HCT116 (cell line): Measurements from ENCODE around the gene MYADM. TPM values are rescaled to one million over a fixed set of nuclear protein-coding genes. Genes with fewer than 3 reads are reported as not detected.

Source experiments
- ATAC-seq: fragments of 200-7000 bp; cut with Tn5 transposase; 2 replicates; pipeline ENCODE4 v1.9.1; 2020; ENCODE audit warnings: mild to moderate bottlenecking, moderate library complexity
- BruUV-seq: library from RNA; stranded (reverse); fragments of 400-500 nt; replicated peaks from 2 replicates; lab custom pipeline; 2021; lab: Mats Ljungman, UMichigan
- CTCF ChIA-PET: fragments of 300-600 bp; sonication (Branson Sonifier 250); formaldehyde crosslinking; loops from one replicate; lab custom pipeline; 2021; ENCODE audit warnings: antibody characterized with exemption; lab: Charles Lee
- POLR2A ChIA-PET: fragments of 300-600, 350-600 bp; sonication (Branson Sonifier 250); formaldehyde crosslinking; loops from one replicate; lab custom pipeline; 2021; ENCODE audit warnings: antibody characterized with exemption; lab: Charles Lee
- RAD21 ChIA-PET, 2 experiments: fragments of 300-600 bp; sonication (Branson Sonifier 250); formaldehyde crosslinking; loops; one replicate each; lab custom pipeline; 2023; ENCODE audit warnings: low total read pairs in 2 of 2; ENCODE audit not compliant: uncharacterized antibody in 2 of 2, unreplicated experiment in 2 of 2, low non-redundant PET in 1 of 2; lab: Charles Lee
- DNase-seq: peaks from one replicate; pipeline ENCODE4 v3.0.0-alpha.2; 2010; ENCODE audit warnings: low read depth, low spot score
- H2AFZ ChIP-seq: fragments of 200-600 bp; shearing (Covaris generic), sonication (generic); 2 replicates; pipeline ENCODE4 v1.6.1; 2017; ENCODE audit warnings: low read depth, mixed run types, mixed read lengths, antibody characterized with exemption, low read length; ENCODE audit not compliant: poor library complexity, severe bottlenecking
- H3K27ac ChIP-seq: 2 replicates; pipeline ENCODE4 v1.5.1; 2012; ENCODE audit warnings: low read depth, low read length
- H3K27me3 ChIP-seq: fragments of 200-600 bp; sonication (generic); 2 replicates; pipeline ENCODE4 v1.6.1; 2016; ENCODE audit warnings: mixed run types, low read length, mixed read lengths; ENCODE audit not compliant: insufficient read depth
- H3K36me3 ChIP-seq, 2 experiments: fragments of 200-500 bp in 1 of 2; fragments of 200-600 bp in 1 of 2; sonication (Bioruptor generic) in 1 of 2; sonication (generic) in 1 of 2; 2 replicates each; pipeline versions ENCODE4 v1.5.1 to v1.6.1; 2014 to 2016; ENCODE audit warnings: low read length in 2 of 2, inconsistent platforms in 1 of 2, mixed read lengths in 1 of 2, mixed run types in 1 of 2; ENCODE audit not compliant: insufficient read depth in 2 of 2, control insufficient read depth in 1 of 2
- H3K4me1 ChIP-seq, 2 experiments: fragments of 200-600 bp in 1 of 2; sonication (generic) in 1 of 2; 2 replicates each; pipeline versions ENCODE4 v1.5.1 to v1.6.1; 2012 to 2017; ENCODE audit warnings: low read length in 2 of 2, inconsistent platforms in 1 of 2, mild to moderate bottlenecking in 1 of 2, mixed read lengths in 1 of 2, mixed run types in 1 of 2, moderate library complexity in 1 of 2; ENCODE audit not compliant: insufficient read depth in 2 of 2, control insufficient read depth in 1 of 2
- H3K4me2 ChIP-seq: fragments of 200-600 bp; sonication (generic); 2 replicates; pipeline ENCODE4 v1.6.1; 2017; ENCODE audit warnings: mixed run types, low read length, mixed read lengths
- H3K4me3 ChIP-seq, 2 experiments: fragments of 200-600 bp in 1 of 2; sonication (generic) in 1 of 2; replicated peaks in 1 of 2; 2 replicates each; pipeline ENCODE4 v1.5.1; 2011 to 2016; ENCODE audit warnings: low read length in 2 of 2, control low read depth in 1 of 2, low read depth in 1 of 2, mild to moderate bottlenecking in 1 of 2, mixed read lengths in 1 of 2, mixed run types in 1 of 2
- H3K79me2 ChIP-seq: fragments of 200-600 bp; sonication (generic); 2 replicates; pipeline ENCODE4 v1.6.1; 2017; ENCODE audit warnings: mild to moderate bottlenecking, mixed run types, low read length, moderate library complexity, mixed read lengths; ENCODE audit not compliant: insufficient read depth
- H3K9ac ChIP-seq: fragments of 200-600 bp; sonication (generic); 2 replicates; pipeline ENCODE4 v1.6.1; 2016; ENCODE audit warnings: low read length, mixed read lengths
- H3K9me2 ChIP-seq: fragments of 200-600 bp; sonication (generic), shearing (Covaris generic); 2 replicates; pipeline ENCODE4 v1.6.1; 2017; ENCODE audit warnings: mixed run types, mild to moderate bottlenecking, moderate library complexity; ENCODE audit not compliant: insufficient read depth
- H3K9me3 ChIP-seq, 2 experiments: fragments of 200-500 bp in 1 of 2; fragments of 200-600 bp in 1 of 2; sonication (Bioruptor generic) in 1 of 2; sonication (generic) in 1 of 2; 2 replicates each; pipeline ENCODE4 v1.6.1; 2014 to 2017; ENCODE audit warnings: low read length in 2 of 2, mixed read lengths in 2 of 2, inconsistent platforms in 1 of 2, low read depth in 1 of 2, mild to moderate bottlenecking in 1 of 2, mixed run types in 1 of 2, moderate library complexity in 1 of 2; ENCODE audit not compliant: control insufficient read depth in 1 of 2, insufficient read depth in 1 of 2
- H4K20me1 ChIP-seq: fragments of 200-600 bp; sonication (generic), shearing (Covaris generic); 2 replicates; pipeline ENCODE4 v1.6.1; 2017; ENCODE audit warnings: mixed run types, mild to moderate bottlenecking, moderate library complexity; ENCODE audit not compliant: insufficient read depth
- CTCF ChIP-seq, 3 experiments: fragments of 200-600 bp in 1 of 3; sonication (generic) in 1 of 3; IDR thresholded peaks in 2 of 3; conservative IDR thresholded peaks in 1 of 3; 2 replicates each; pipeline ENCODE4 v1.5.1; 2012 to 2017; ENCODE audit warnings: low read depth in 2 of 3, low read length in 2 of 3, antibody characterized with exemption in 1 of 3, borderline replicate concordance in 1 of 3, control low read depth in 1 of 3, mild to moderate bottlenecking in 1 of 3, mixed read lengths in 1 of 3, mixed run types in 1 of 3, moderate library complexity in 1 of 3; ENCODE audit not compliant: insufficient read depth in 1 of 3
- ELF1 ChIP-seq: IDR thresholded peaks from 2 replicates; pipeline ENCODE4 v1.6.1; 2012; ENCODE audit warnings: low read depth, borderline replicate concordance
- FOSL1 ChIP-seq: IDR thresholded peaks from 2 replicates; pipeline ENCODE4 v1.6.1; 2012; ENCODE audit warnings: low read depth
- MAX ChIP-seq: IDR thresholded peaks from 2 replicates; pipeline ENCODE4 v1.6.1; 2012
- RAD21 ChIP-seq: IDR thresholded peaks from 2 replicates; pipeline ENCODE4 v1.6.1; 2012; ENCODE audit warnings: low read depth, mild to moderate bottlenecking
- SIN3A ChIP-seq: IDR thresholded peaks from 2 replicates; pipeline ENCODE4 v1.6.1; 2012; ENCODE audit warnings: low read depth
- SP1 ChIP-seq: IDR thresholded peaks from 2 replicates; pipeline ENCODE4 v1.6.1; 2012; ENCODE audit warnings: low read depth
- TCF7L2 ChIP-seq: IDR thresholded peaks from 2 replicates; pipeline ENCODE4 v1.7.0; 2011; ENCODE audit warnings: borderline replicate concordance, inconsistent platforms; ENCODE audit not compliant: insufficient read depth, insufficient read length; ENCODE audit errors: extremely low read depth
- ZBTB33 ChIP-seq: IDR thresholded peaks from 2 replicates; pipeline ENCODE4 v1.6.1; 2011; ENCODE audit warnings: mild to moderate bottlenecking, low read length, moderate library complexity; ENCODE audit not compliant: insufficient replicate concordance; ENCODE audit errors: extremely low read depth
- intact Hi-C: fragments of 100-400 bp; cut with micrococcal nuclease; formaldehyde crosslinking; loops from 2 replicates; pipeline ENCODE4 v1.10.0; 2022
- total RNA-seq: library from RNA; stranded (reverse); gene quantifications from one replicate; pipeline ENCODE4 v1.2.1, GENCODE V29; 2021; ENCODE audit not compliant: unreplicated experiment

Gene MYADM
- total RNA-seq, 1 experiment from 2014 or later: 79.6 TPM

- Histone ChIP-seq H3K4me1 (peaks cover 0 to 12% of the 10 kb centered on the region in 2 experiments; a peak in 2 of 4 replicates), H3K4me2 (peak overlapping the region; percentile 36), H3K4me3 (no peak overlapping the region), H3K9me3 (no peaks in the 10 kb centered on the region), H4K20me1 (no peaks in the 10 kb centered on the region), H2AFZ (peak overlapping the region; percentile 74), H3K9me2 (no peaks in the 10 kb centered on the region), H3K36me3 (no peaks in the 10 kb centered on the region), H3K9ac (no peak overlapping the region), H3K27me3 (peaks cover 14% of the 10 kb centered on the region; the same call in 1 of the 2 replicates), H3K27ac (no peak overlapping the region), H3K79me2 (no peaks in the 10 kb centered on the region)
- intact Hi-C loops: loop anchor here (5.0 kb wide), 1 partner anchor 116 kb away; no protein-coding TSS in a partner anchor
- ChIA-PET CTCF (no interaction called here), POLR2A (no interaction called here), RAD21 (no interaction called here)
- peak; percentile 75 for TF ChIP-seq RAD21
- TF ChIP-seq SP1: no peak
- TF ChIP-seq FOSL1: no peak
- TF ChIP-seq CTCF (IDR thresholded peaks at IDR 0.05 in 2 of 3, conservative IDR thresholded peaks at IDR 0.05 in 1 of 3; ENCODE audit: borderline replicate concordance in 1 of 3, insufficient read depth in 1 of 3, low read depth in 2 of 3, low read length in 2 of 3): peak; percentile 60 to 84 (median 83); a peak in 5 of 6 replicates
- BruUV-seq: no TSS peak
- DNase-seq: no peak
- peak; percentile 82 for ATAC-seq
Observed at GRCh38 chr19:53906211-53907192, 38.8 kb downstream of the MYADM start.

- CTCF ChIA-PET: no interaction called here
- Histone ChIP-seq H3K27me3 (peaks cover 14% of the 10 kb centered on the region; the same call in 1 of the 2 replicates), H3K27ac (no peak overlapping the region), H3K9ac (no peak overlapping the region), H2AFZ (peak overlapping the region; percentile 74), H3K4me2 (peak overlapping the region; percentile 36), H3K4me3 (no peak overlapping the region), H3K9me3 (no peaks in the 10 kb centered on the region), H4K20me1 (no peaks in the 10 kb centered on the region), H3K4me1 (peaks cover 0 to 12% of the 10 kb centered on the region in 2 experiments; a peak in 2 of 4 replicates), H3K36me3 (no peaks in the 10 kb centered on the region), H3K9me2 (no peaks in the 10 kb centered on the region), H3K79me2 (no peaks in the 10 kb centered on the region)
- intact Hi-C loops: loop anchor here (5.0 kb wide), 1 partner anchor 115 kb away; no protein-coding TSS in a partner anchor
- POLR2A ChIA-PET: no interaction called here
- no TSS peak for BruUV-seq
- peak; percentile 39; the same call in 1 of the 2 replicates for ATAC-seq
- RAD21 ChIA-PET: no interaction called here
- DNase-seq: no peak
- TF ChIP-seq ZBTB33: no peak
- no peak for TF ChIP-seq ELF1
- no peak for TF ChIP-seq SIN3A
- TF ChIP-seq TCF7L2: no peak
- no peak for TF ChIP-seq CTCF (IDR thresholded peaks at IDR 0.05 in 2 of 3, conservative IDR thresholded peaks at IDR 0.05 in 1 of 3; ENCODE audit: borderline replicate concordance in 1 of 3, insufficient read depth in 1 of 3, low read depth in 2 of 3, low read length in 2 of 3)
- TF ChIP-seq MAX: no peak
Observed at GRCh38 chr19:53907193-53907581, 39.5 kb downstream of the MYADM start.
